IPS-15b (cell line): ENCODE measurements around the gene PKD1.

Experiments used
- H3K27me3 ChIP-seq: one replicate; pipeline ENCODE4 v1.6.1; 2013; ENCODE audit warnings: low read length; ENCODE audit not compliant: control insufficient read depth, insufficient read depth
- H3K36me3 ChIP-seq: one replicate; pipeline ENCODE4 v1.6.1; 2013; ENCODE audit warnings: low read length; ENCODE audit not compliant: control insufficient read depth, insufficient read depth
- H3K4me1 ChIP-seq: one replicate; pipeline ENCODE4 v1.6.1; 2013; ENCODE audit warnings: mild to moderate bottlenecking, low read length; ENCODE audit not compliant: control insufficient read depth, insufficient read depth
- H3K4me3 ChIP-seq: one replicate; pipeline ENCODE4 v1.5.1; 2013; ENCODE audit warnings: low read depth, low read length
- H3K9ac ChIP-seq: one replicate; pipeline ENCODE4 v1.6.1; 2013; ENCODE audit warnings: low read depth, mild to moderate bottlenecking, low read length
- H3K9me3 ChIP-seq: one replicate; pipeline ENCODE4 v1.6.1; 2013; ENCODE audit warnings: mild to moderate bottlenecking, low read length; ENCODE audit not compliant: control insufficient read depth, insufficient read depth

PKD1 gene

GRCh38 chr16:2064368-2064945, 71.2 kb downstream of the PKD1 start:
- Histone ChIP-seq H3K9me3 (no peaks in the 10 kb centered on the region), H3K9ac (no peak overlapping the region), H3K4me3 (no peak overlapping the region), H3K36me3 (peaks cover 29% of the 10 kb centered on the region), H3K4me1 (no peaks in the 10 kb centered on the region), H3K27me3 (no peaks in the 10 kb centered on the region)

GRCh38 chr16:2063861-2064260, 71.8 kb downstream of the PKD1 start:
- no peak overlapping the region for H3K9ac ChIP-seq
- H3K4me3 ChIP-seq, result no peak overlapping the region
- H3K27me3 ChIP-seq, result no peaks in the 10 kb centered on the region
- H3K4me1 ChIP-seq, result no peaks in the 10 kb centered on the region
- peaks cover 29% of the 10 kb centered on the region for H3K36me3 ChIP-seq
- H3K9me3 ChIP-seq, result no peaks in the 10 kb centered on the region

GRCh38 chr16:2062801-2063200, 72.9 kb downstream of the PKD1 start:
- Histone ChIP-seq H3K36me3 (peaks cover 32% of the 10 kb centered on the region), H3K4me1 (no peaks in the 10 kb centered on the region), H3K9me3 (no peaks in the 10 kb centered on the region), H3K9ac (no peak overlapping the region), H3K4me3 (no peak overlapping the region), H3K27me3 (no peaks in the 10 kb centered on the region)

GRCh38 chr16:2061526-2061925, 74.2 kb downstream of the PKD1 start:
- Histone ChIP-seq H3K4me1 (no peaks in the 10 kb centered on the region), H3K9ac (no peak overlapping the region), H3K36me3 (peaks cover 34% of the 10 kb centered on the region), H3K9me3 (no peaks in the 10 kb centered on the region), H3K27me3 (no peaks in the 10 kb centered on the region), H3K4me3 (no peak overlapping the region)

DNA sequence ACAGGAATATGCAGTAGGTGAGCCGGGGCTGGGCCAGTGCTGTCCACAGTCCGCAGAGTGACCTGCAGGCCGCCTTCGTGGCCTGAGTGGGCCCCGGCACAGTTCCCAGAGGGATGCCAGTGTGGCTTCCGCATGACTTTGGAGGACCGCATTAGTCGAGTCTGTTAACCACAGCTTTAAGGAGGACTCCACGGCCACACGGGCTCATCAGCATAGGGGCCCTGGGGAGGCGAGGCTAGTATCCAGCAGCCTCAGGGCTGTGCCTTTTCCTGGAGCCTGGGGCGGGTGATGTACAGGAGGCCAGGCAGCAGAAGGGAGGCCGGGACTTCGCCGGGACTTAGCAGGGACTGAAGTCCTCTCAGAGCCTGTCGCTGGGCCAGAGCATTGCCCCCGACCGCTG, 74.7 kb downstream of the PKD1 start:
- Histone ChIP-seq H3K4me1 (no peaks in the 10 kb centered on the region), H3K9ac (no peak overlapping the region), H3K27me3 (no peaks in the 10 kb centered on the region), H3K36me3 (peaks cover 30% of the 10 kb centered on the region), H3K9me3 (no peaks in the 10 kb centered on the region), H3K4me3 (no peak overlapping the region)

GRCh38 chr16:2060346-2060745, 75.4 kb downstream of the PKD1 start:
- Histone ChIP-seq H3K27me3 (no peaks in the 10 kb centered on the region), H3K9me3 (no peaks in the 10 kb centered on the region), H3K4me1 (no peaks in the 10 kb centered on the region), H3K4me3 (no peak overlapping the region), H3K36me3 (peaks cover 24% of the 10 kb centered on the region), H3K9ac (no peak overlapping the region)

GRCh38 chr16:2058872-2059271, 76.8 kb downstream of the PKD1 start:
- H3K36me3 ChIP-seq, result peaks cover 27% of the 10 kb centered on the region
- no peaks in the 10 kb centered on the region for H3K4me1 ChIP-seq
- no peak overlapping the region for H3K4me3 ChIP-seq
- no peak overlapping the region for H3K9ac ChIP-seq
- no peaks in the 10 kb centered on the region for H3K9me3 ChIP-seq
- H3K27me3 ChIP-seq, result no peaks in the 10 kb centered on the region

- H3K9me3 ChIP-seq, result no peaks in the 10 kb centered on the region
- no peak overlapping the region for H3K9ac ChIP-seq
- H3K27me3 ChIP-seq, result no peaks in the 10 kb centered on the region
- H3K4me3 ChIP-seq, result no peak overlapping the region
- H3K36me3 ChIP-seq, result peaks cover 27% of the 10 kb centered on the region
- H3K4me1 ChIP-seq, result no peaks in the 10 kb centered on the region
Measured at GRCh38 chr16:2058420-2058819, 77.3 kb downstream of the PKD1 start.

DNA sequence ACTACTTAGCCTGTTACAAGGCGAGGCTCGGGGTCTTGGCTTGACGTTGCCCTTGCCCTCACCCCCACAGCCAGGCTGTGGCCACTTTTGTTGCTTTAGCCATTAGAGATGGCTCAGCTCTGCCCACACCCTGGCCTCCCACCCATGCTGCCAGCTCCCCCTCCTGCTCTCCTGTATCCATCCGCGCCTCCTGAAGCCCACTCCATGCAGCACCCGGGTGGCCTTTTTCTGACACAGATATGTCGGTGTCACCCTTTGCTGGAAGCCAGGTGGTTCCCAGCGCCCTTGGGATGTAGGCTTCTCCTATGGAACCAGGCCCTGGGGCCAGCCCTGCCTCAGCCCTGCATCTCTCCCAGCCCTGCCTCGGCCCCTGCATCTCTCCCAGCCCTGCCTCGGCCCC, 78.3 kb downstream of the PKD1 start:
- peaks cover 31% of the 10 kb centered on the region for H3K36me3 ChIP-seq
- H3K4me1 ChIP-seq, result no peaks in the 10 kb centered on the region
- no peak overlapping the region for H3K4me3 ChIP-seq
- no peak overlapping the region for H3K9ac ChIP-seq
- H3K9me3 ChIP-seq, result no peaks in the 10 kb centered on the region
- no peaks in the 10 kb centered on the region for H3K27me3 ChIP-seq

DNA sequence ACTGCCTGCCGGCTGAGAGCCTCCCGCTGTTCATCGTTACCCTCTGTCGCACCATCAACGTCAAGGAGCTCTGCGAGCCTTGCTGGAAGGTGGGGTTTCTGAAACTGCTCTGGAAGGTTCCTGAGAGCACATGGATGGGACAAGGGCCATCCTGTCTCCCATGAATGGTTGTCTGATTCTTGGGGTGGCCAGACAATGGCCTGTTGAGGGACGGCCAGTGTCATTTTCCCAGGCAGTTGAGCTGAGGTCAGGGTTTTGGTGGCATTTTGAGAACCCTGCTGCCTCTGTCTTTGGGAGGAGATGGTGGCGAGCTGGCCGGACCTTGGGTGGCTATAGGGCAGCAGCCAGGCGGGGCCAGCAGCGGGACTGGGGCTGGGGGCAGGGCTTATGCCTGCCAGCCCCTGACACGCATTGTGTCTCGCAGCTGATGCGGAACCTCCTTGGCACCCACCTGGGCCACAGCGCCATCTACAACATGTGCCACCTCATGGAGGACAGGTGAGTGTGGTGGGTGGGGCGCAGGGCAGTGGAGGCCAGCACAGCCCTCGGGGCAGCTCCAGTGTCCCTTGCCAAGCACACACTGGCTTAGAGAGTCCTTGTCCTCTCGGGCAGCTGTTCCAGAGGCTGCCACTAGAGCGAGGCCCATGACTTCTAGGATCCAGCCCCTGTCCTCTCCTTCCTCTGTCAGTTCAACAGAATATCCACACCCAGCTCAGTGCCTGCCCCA, 78.9 kb downstream of the PKD1 start:
- no peak overlapping the region for H3K9ac ChIP-seq
- no peaks in the 10 kb centered on the region for H3K4me1 ChIP-seq
- H3K27me3 ChIP-seq, result no peaks in the 10 kb centered on the region
- peaks cover 26% of the 10 kb centered on the region for H3K36me3 ChIP-seq
- H3K4me3 ChIP-seq, result no peak overlapping the region
- H3K9me3 ChIP-seq, result no peaks in the 10 kb centered on the region

GRCh38 chr16:2056077-2056476, 79.6 kb downstream of the PKD1 start:
- no peak overlapping the region for H3K4me3 ChIP-seq
- H3K36me3 ChIP-seq, result peaks cover 26% of the 10 kb centered on the region
- H3K27me3 ChIP-seq, result no peaks in the 10 kb centered on the region
- H3K9ac ChIP-seq, result no peak overlapping the region
- no peaks in the 10 kb centered on the region for H3K9me3 ChIP-seq
- H3K4me1 ChIP-seq, result no peaks in the 10 kb centered on the region

GRCh38 chr16:2054543-2055245, 81.0 kb downstream of the PKD1 start:
- Histone ChIP-seq H3K9ac (no peak overlapping the region), H3K9me3 (no peaks in the 10 kb centered on the region), H3K36me3 (peaks cover 21% of the 10 kb centered on the region), H3K27me3 (no peaks in the 10 kb centered on the region), H3K4me3 (no peak overlapping the region), H3K4me1 (no peaks in the 10 kb centered on the region)
